Caco-2 (cell line): ENCODE results near the gene NBAS. TPM values are rescaled to one million over a fixed set of nuclear protein-coding genes. Genes with fewer than 3 reads are reported as not detected.

Experiments used
- BruUV-seq: library from RNA; stranded (reverse); fragments of 400-500 nt; replicated peaks from 2 replicates; lab custom pipeline; 2021; lab: Mats Ljungman, UMichigan
- CTCF ChIA-PET: fragments of 300-600 bp; sonication (Branson Sonifier 250); formaldehyde crosslinking; loops from one replicate; lab custom pipeline; 2022; ENCODE audit warnings: antibody characterized with exemption; lab: Charles Lee
- POLR2A ChIA-PET: fragments of 300-600 bp; sonication (Branson Sonifier 250); formaldehyde crosslinking; loops from one replicate; lab custom pipeline; 2022; ENCODE audit warnings: antibody characterized with exemption; lab: Charles Lee
- DNase-seq, 2 experiments: peaks; one replicate each; pipeline versions ENCODE4 v3.0.0 to v3.0.0-alpha.2; 2020 to 2022
- H3K27me3 ChIP-seq: replicated peaks from 2 replicates; pipeline ENCODE4 v1.6.0; 2011; ENCODE audit warnings: low read length; ENCODE audit not compliant: control insufficient read depth, insufficient read depth
- H3K36me3 ChIP-seq: 2 replicates; pipeline ENCODE4 v1.5.1; 2011; ENCODE audit warnings: low read length; ENCODE audit not compliant: control insufficient read depth, insufficient read depth
- H3K4me1 ChIP-seq: fragments of 250-450 bp; sonication (Bioruptor Pico); 2 replicates; pipeline ENCODE4 v1.5.1; 2020; ENCODE audit warnings: mild to moderate bottlenecking
- H3K4me3 ChIP-seq: 2 replicates; pipeline ENCODE4 v1.5.1; 2011; ENCODE audit warnings: low read depth, mild to moderate bottlenecking, control low read depth, low read length
- H3K9me3 ChIP-seq: fragments of 250-450 bp; sonication (Bioruptor Pico); 2 replicates; pipeline ENCODE4 v1.5.1; 2020; ENCODE audit warnings: mild to moderate bottlenecking, moderate library complexity
- H3K27ac Mint-ChIP-seq: one replicate; pipeline ENCODE4 v1.8.0; 2022; ENCODE audit warnings: mixed read lengths; ENCODE audit not compliant: unreplicated experiment
- H3K27me3 Mint-ChIP-seq: one replicate; pipeline ENCODE4 v1.8.0; 2022; ENCODE audit warnings: mixed read lengths; ENCODE audit not compliant: insufficient read depth, unreplicated experiment
- H3K36me3 Mint-ChIP-seq: one replicate; pipeline ENCODE4 v1.8.0; 2022; ENCODE audit warnings: mild to moderate bottlenecking, mixed read lengths; ENCODE audit not compliant: insufficient read depth, unreplicated experiment
- H3K4me1 Mint-ChIP-seq: one replicate; pipeline ENCODE4 v1.8.0; 2022; ENCODE audit warnings: low read depth, mixed read lengths; ENCODE audit not compliant: unreplicated experiment
- H3K4me3 Mint-ChIP-seq: one replicate; pipeline ENCODE4 v1.8.0; 2022; ENCODE audit warnings: mild to moderate bottlenecking, moderate library complexity, mixed read lengths; ENCODE audit not compliant: unreplicated experiment
- H3K9me3 Mint-ChIP-seq: one replicate; pipeline ENCODE4 v1.8.0; 2022; ENCODE audit warnings: mixed read lengths; ENCODE audit not compliant: unreplicated experiment
- CTCF ChIP-seq, 2 experiments: fragments of 200-600 bp in 1 of 2; IDR thresholded peaks; 1 replicate in 1 of 2; 2 replicates in 1 of 2; pipeline versions ENCODE4 v1.5.1 to v1.8.0; 2011 to 2022; ENCODE audit warnings: antibody characterized with exemption in 1 of 2, control low read depth in 1 of 2, inconsistent platforms in 1 of 2, low read depth in 1 of 2, low read length in 1 of 2, mild to moderate bottlenecking in 1 of 2, moderate library complexity in 1 of 2; ENCODE audit not compliant: insufficient read depth in 1 of 2, severe bottlenecking in 1 of 2, unreplicated experiment in 1 of 2
- intact Hi-C: fragments of 100-400 bp; cut with micrococcal nuclease; formaldehyde crosslinking; loops from one replicate; pipeline ENCODE4 v1.10.0; 2022; ENCODE audit not compliant: unreplicated experiment
- total RNA-seq: library from RNA; stranded (reverse); gene quantifications from 2 replicates; pipeline ENCODE4 v1.2.3, GENCODE V29; 2022

The NBAS gene
- total RNA-seq, 1 experiment from 2014 or later = 31.1 TPM

- H3K9me3 ChIP-seq = no peaks in the 10 kb centered on the region
- intact Hi-C loops = no loop called here
- Mint-ChIP-seq H3K9me3 (no peaks in the 10 kb centered on the region), H3K4me1 (no peaks in the 10 kb centered on the region), H3K27ac (no peak overlapping the region), H3K27me3 (no peaks in the 10 kb centered on the region), H3K36me3 (peaks cover 5% of the 10 kb centered on the region), H3K4me3 (no peak overlapping the region)
- H3K36me3 ChIP-seq = no peaks in the 10 kb centered on the region
- no peak overlapping the region for H3K4me3 ChIP-seq
- CTCF ChIA-PET = no interaction called here
- BruUV-seq = no TSS peak
- no peak for TF ChIP-seq CTCF (IDR thresholded peaks at IDR 0.05; ENCODE audit: insufficient read depth in 1 of 2, low read depth in 1 of 2, low read length in 1 of 2, severe bottlenecking in 1 of 2, unreplicated experiment in 1 of 2)
- H3K27me3 ChIP-seq = no peaks in the 10 kb centered on the region
- POLR2A ChIA-PET = no interaction called here
- no peaks in the 10 kb centered on the region for H3K4me1 ChIP-seq
- no peak for DNase-seq
Observed at GRCh38 chr2:15287447-15288184, 273.5 kb downstream of the NBAS start.

GRCh38 chr2:15284614-15285013, 276.5 kb downstream of the NBAS start:
- no peaks in the 10 kb centered on the region for H3K4me1 ChIP-seq
- H3K4me3 ChIP-seq = no peak overlapping the region
- Mint-ChIP-seq H3K27me3 (no peaks in the 10 kb centered on the region), H3K36me3 (peaks cover 5% of the 10 kb centered on the region), H3K27ac (no peak overlapping the region), H3K4me3 (no peak overlapping the region), H3K4me1 (peaks cover 2% of the 10 kb centered on the region), H3K9me3 (no peaks in the 10 kb centered on the region)
- POLR2A ChIA-PET = no interaction called here
- no peaks in the 10 kb centered on the region for H3K36me3 ChIP-seq
- intact Hi-C loops = no loop called here
- no peak for DNase-seq
- TF ChIP-seq CTCF (IDR thresholded peaks at IDR 0.05; ENCODE audit: insufficient read depth in 1 of 2, low read depth in 1 of 2, low read length in 1 of 2, severe bottlenecking in 1 of 2, unreplicated experiment in 1 of 2) = no peak
- no peaks in the 10 kb centered on the region for H3K9me3 ChIP-seq
- CTCF ChIA-PET = no interaction called here
- no peaks in the 10 kb centered on the region for H3K27me3 ChIP-seq
- no TSS peak for BruUV-seq

GRCh38 chr2:15281681-15282080, 279.5 kb downstream of the NBAS start:
- Mint-ChIP-seq H3K27me3 (no peaks in the 10 kb centered on the region), H3K36me3 (peaks cover 5% of the 10 kb centered on the region), H3K27ac (no peak overlapping the region), H3K9me3 (no peaks in the 10 kb centered on the region), H3K4me3 (no peak overlapping the region), H3K4me1 (peaks cover 9% of the 10 kb centered on the region)
- no peak for TF ChIP-seq CTCF (IDR thresholded peaks at IDR 0.05; ENCODE audit: insufficient read depth in 1 of 2, low read depth in 1 of 2, low read length in 1 of 2, severe bottlenecking in 1 of 2, unreplicated experiment in 1 of 2)
- Histone ChIP-seq H3K4me3 (no peak overlapping the region), H3K9me3 (no peaks in the 10 kb centered on the region), H3K4me1 (no peaks in the 10 kb centered on the region), H3K36me3 (no peaks in the 10 kb centered on the region), H3K27me3 (no peaks in the 10 kb centered on the region)
- intact Hi-C loops = no loop called here
- DNase-seq = no peak
- POLR2A ChIA-PET = no interaction called here
- BruUV-seq = no TSS peak
- CTCF ChIA-PET = no interaction called here
